Upper lobe of left lung (tissue), 4 donors: Measurements from ENCODE around the gene MYO16.

Source experiments
- EP300 ChIP-seq, 4 donors: sonication (generic); formaldehyde crosslinking; IDR thresholded peaks; one replicate each; pipeline ENCODE4 v1.5.1; 2017; ENCODE audit warnings: antibody characterized with exemption in 4 of 4, control low read depth in 2 of 4
- POLR2A ChIP-seq, 4 donors: fragments of 450-650 bp; IDR thresholded peaks; one replicate each; pipeline ENCODE4 v1.5.1; 2016 to 2017; ENCODE audit warnings: antibody characterized with exemption in 4 of 4, mild to moderate bottlenecking in 2 of 4
- TF ChIP-seq, protein P1 (sequence below), 6 experiments: fragments of 450-650 bp in 4 of 6; fragments of 200-600 bp in 2 of 6; sonication (generic) in 2 of 6; IDR thresholded peaks; one replicate each; pipeline ENCODE4 v1.5.1; 2016 to 2019; ENCODE audit warnings: antibody characterized with exemption in 6 of 6

DNA sequence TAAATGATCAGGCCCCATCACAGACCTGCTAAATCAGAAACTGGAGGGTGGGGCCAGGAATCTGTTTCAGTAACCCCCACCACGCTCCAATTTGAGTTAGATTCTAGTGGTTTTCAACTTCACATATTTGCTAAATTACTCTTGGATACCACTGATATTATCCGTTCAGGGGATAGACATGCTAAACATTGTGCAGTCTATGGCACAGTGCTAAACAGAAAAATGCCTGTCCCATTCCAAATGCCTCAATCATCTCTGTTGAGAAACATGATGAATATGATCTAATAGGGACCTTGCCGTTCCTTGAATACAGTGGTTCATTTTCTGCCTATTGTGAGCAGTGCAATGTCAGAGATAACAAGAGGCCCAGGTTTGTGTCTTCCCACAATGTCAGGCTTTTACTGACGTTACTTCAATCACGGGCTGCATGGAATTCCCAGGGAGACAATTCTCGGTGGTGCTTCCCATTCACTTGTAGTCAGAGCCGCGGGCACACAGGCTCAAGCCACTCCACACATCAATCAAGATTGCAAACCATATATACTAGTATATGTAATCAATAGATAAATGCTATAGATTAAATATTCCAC lies 52.7 kb downstream of the MYO16 start:
- TF ChIP-seq, protein P1, sequence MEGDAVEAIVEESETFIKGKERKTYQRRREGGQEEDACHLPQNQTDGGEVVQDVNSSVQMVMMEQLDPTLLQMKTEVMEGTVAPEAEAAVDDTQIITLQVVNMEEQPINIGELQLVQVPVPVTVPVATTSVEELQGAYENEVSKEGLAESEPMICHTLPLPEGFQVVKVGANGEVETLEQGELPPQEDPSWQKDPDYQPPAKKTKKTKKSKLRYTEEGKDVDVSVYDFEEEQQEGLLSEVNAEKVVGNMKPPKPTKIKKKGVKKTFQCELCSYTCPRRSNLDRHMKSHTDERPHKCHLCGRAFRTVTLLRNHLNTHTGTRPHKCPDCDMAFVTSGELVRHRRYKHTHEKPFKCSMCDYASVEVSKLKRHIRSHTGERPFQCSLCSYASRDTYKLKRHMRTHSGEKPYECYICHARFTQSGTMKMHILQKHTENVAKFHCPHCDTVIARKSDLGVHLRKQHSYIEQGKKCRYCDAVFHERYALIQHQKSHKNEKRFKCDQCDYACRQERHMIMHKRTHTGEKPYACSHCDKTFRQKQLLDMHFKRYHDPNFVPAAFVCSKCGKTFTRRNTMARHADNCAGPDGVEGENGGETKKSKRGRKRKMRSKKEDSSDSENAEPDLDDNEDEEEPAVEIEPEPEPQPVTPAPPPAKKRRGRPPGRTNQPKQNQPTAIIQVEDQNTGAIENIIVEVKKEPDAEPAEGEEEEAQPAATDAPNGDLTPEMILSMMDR (IDR thresholded peaks at IDR 0.05), result no peak
- TF ChIP-seq EP300 (IDR thresholded peaks at IDR 0.05) (no peak), POLR2A (IDR thresholded peaks at IDR 0.05) (no peak)
